HL-60/S4 treated with phorbol 12-myristate 13-acetate at 8.2 ng/mL for 4 days and 3 days (cell line): ENCODE results near the gene RNASE8.

ENCODE experiments used
- in situ Hi-C: fragments of 300-500 bp; cut with MboI; formaldehyde crosslinking; loops from 2 replicates; pipeline ENCODE4 v1.15.0; 2022; ENCODE audit warnings: low sequenced_read_pairs

RNASE8 gene

GRCh38 chr14:21090194-21090939 is 32.7 kb downstream of the RNASE8 start:
- in situ Hi-C loops: no loop called here

- in situ Hi-C loops: no loop called here
Measured at GRCh38 chr14:21090940-21091663, 33.5 kb downstream of the RNASE8 start.

- in situ Hi-C loops: no loop called here
Measured at GRCh38 chr14:21091821-21092272, 34.2 kb downstream of the RNASE8 start.

- in situ Hi-C loops: no loop called here
Measured at GRCh38 chr14:21092273-21093011, 34.8 kb downstream of the RNASE8 start.

GRCh38 chr14:21093018-21093417 is 35.4 kb downstream of the RNASE8 start:
- in situ Hi-C loops: no loop called here

- in situ Hi-C loops: no loop called here
Measured at GRCh38 chr14:21093769-21094681, 36.4 kb downstream of the RNASE8 start.

GRCh38 chr14:21095430-21096205 is 38.0 kb downstream of the RNASE8 start:
- in situ Hi-C loops: no loop called here

GRCh38 chr14:21096438-21096837 is 38.8 kb downstream of the RNASE8 start:
- in situ Hi-C loops: no loop called here

GRCh38 chr14:21096978-21097635 is 39.5 kb downstream of the RNASE8 start:
- in situ Hi-C loops: no loop called here

- in situ Hi-C loops: no loop called here
Measured at GRCh38 chr14:21097636-21098075, 40.0 kb downstream of the RNASE8 start.

GRCh38 chr14:21098076-21098891 is 40.7 kb downstream of the RNASE8 start, which contains the start of gene ZNF219:
TSS of gene ZNF219 (minus strand) at chr14:21098655. CDS start at chr14:21093591, 5,064 bp downstream.
- in situ Hi-C loops: no loop called here

- in situ Hi-C loops: no loop called here
Measured at GRCh38 chr14:21098892-21099595, 41.4 kb downstream of the RNASE8 start.

GRCh38 chr14:21099596-21099985 is 42.0 kb downstream of the RNASE8 start:
- in situ Hi-C loops: no loop called here

GRCh38 chr14:21100931-21101330 is 43.3 kb downstream of the RNASE8 start, which contains the start of gene TMEM253:
TSS of gene TMEM253 (plus strand) at chr14:21101066. CDS start at chr14:21101344, 278 bp downstream.
- in situ Hi-C loops: loop anchor here (5.0 kb wide), 1 partner anchor 89 kb away; no protein-coding TSS in a partner anchor

GRCh38 chr14:21101802-21102413 is 44.3 kb downstream of the RNASE8 start:
- in situ Hi-C loops: loop anchor here (5.0 kb wide), 1 partner anchor 90 kb away; no protein-coding TSS in a partner anchor

- in situ Hi-C loops: loop anchor here (5.0 kb wide), 1 partner anchor 90 kb away; no protein-coding TSS in a partner anchor
Measured at GRCh38 chr14:21102521-21103410, 45.1 kb downstream of the RNASE8 start.
